ENCODE data around the gene DSP.

Gene DSP

GRCh38 chr6:7566617-7567173 is 25.2 kb downstream of the DSP start:
- DNase-seq: no peak

- DNase-seq: no peak
Measured at GRCh38 chr6:7568021-7568420, 26.6 kb downstream of the DSP start.

- no peak for DNase-seq
Measured at GRCh38 chr6:7569082-7569481, 27.6 kb downstream of the DSP start.

- no peak for DNase-seq
Measured at GRCh38 chr6:7572213-7572943, 30.9 kb downstream of the DSP start.

- DNase-seq: no peak
Measured at GRCh38 chr6:7574500-7574899, 33.0 kb downstream of the DSP start.

- no peak for DNase-seq
Measured at GRCh38 chr6:7578516-7578915, 37.0 kb downstream of the DSP start.

GRCh38 chr6:7578931-7579330 is 37.5 kb downstream of the DSP start:
- DNase-seq: no peak

GRCh38 chr6:7579851-7580250 is 38.4 kb downstream of the DSP start:
- no peak for DNase-seq

GRCh38 chr6:7580537-7580926 is 39.1 kb downstream of the DSP start:
- DNase-seq: no peak

- no peak for DNase-seq
Measured at GRCh38 chr6:7580927-7581618, 39.6 kb downstream of the DSP start.

- DNase-seq: no peak
Measured at GRCh38 chr6:7585287-7585930, 43.9 kb downstream of the DSP start.

GRCh38 chr6:7587631-7588100 is 46.2 kb downstream of the DSP start:
- no peak for DNase-seq

- DNase-seq: no peak
Measured at GRCh38 chr6:7588506-7588905, 47.0 kb downstream of the DSP start.

- DNase-seq: no peak
Measured at GRCh38 chr6:7589221-7589620, 47.8 kb downstream of the DSP start.

GRCh38 chr6:7589949-7590917 is 48.8 kb downstream of the DSP start, which contains the start of gene SNRNP48:
Gene SNRNP48, plus strand, starts transcription at chr6:7590198. Its CDS starts 60 bp downstream, at chr6:7590258.
- DNase-seq: peak; percentile 67

GRCh38 chr6:7590918-7591302 is 49.4 kb downstream of the DSP start:
- no peak for DNase-seq

- no peak for DNase-seq
Measured at GRCh38 chr6:7591770-7592169, 50.3 kb downstream of the DSP start.

GRCh38 chr6:7593229-7593628 is 51.8 kb downstream of the DSP start:
- DNase-seq: no peak

GRCh38 chr6:7594579-7595125 is 53.2 kb downstream of the DSP start:
- no peak for DNase-seq

- no peak for DNase-seq
Measured at GRCh38 chr6:7604003-7604402, 62.5 kb downstream of the DSP start.

GRCh38 chr6:7604506-7604905 is 63.0 kb downstream of the DSP start:
- DNase-seq: no peak
